HG02885 (cell line): Measurements from ENCODE around the gene PIGS.

Experiments
- ATAC-seq: cut with Tn5 transposase; IDR thresholded peaks from one replicate; pipeline ENCODE4 v1.9.1; 2021; ENCODE audit warnings: mild to moderate bottlenecking; ENCODE audit not compliant: unreplicated experiment, poor library complexity

Gene PIGS

GRCh38 chr17:28514561-28515002, 56.7 kb downstream of the PIGS start:
- no peak for ATAC-seq

DNA sequence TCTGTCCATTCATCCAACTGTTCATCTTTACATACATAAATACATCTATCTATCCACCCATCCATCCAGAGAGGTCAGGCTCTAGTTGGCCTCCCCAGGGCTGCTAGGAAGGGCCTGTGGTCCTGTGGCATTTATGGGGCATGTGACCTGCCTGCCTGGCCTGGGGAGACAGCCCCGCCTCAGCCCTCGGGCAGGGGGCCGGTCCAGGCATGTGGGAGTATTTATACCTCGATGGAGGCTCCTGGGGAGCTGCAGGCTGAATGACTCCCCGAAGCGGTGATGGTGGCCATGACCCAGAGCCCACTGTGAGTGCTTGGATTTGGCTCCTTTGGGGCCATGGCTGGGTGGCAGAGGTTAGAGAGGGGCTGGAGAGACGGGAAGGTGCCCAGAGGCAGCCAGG, 57.8 kb downstream of the PIGS start:
- no peak for ATAC-seq

GRCh38 chr17:28511858-28512461, 59.4 kb downstream of the PIGS start:
- ATAC-seq: no peak

DNA sequence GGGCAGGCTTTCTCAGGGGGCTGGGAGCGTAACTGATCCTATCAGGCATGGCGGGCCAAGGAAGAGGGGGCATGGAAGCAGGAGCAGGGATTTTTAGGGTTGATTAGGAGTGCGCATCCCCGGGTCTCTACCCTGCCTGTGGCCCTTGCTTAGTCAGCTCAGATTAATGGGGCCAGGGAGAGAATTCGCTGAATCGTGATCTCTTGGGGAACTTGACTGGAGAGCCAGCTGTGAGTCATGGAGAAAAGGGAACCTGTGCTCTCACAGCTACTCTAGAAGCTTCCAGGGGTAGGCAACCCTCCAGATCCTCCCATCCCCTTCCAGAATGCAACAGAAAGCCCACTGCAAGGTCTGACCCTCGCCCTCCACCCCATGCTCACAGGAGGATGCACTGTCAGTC, 61.5 kb downstream of the PIGS start:
- no peak for ATAC-seq

GRCh38 chr17:28508211-28508724, 63.1 kb downstream of the PIGS start:
- ATAC-seq: no peak

DNA sequence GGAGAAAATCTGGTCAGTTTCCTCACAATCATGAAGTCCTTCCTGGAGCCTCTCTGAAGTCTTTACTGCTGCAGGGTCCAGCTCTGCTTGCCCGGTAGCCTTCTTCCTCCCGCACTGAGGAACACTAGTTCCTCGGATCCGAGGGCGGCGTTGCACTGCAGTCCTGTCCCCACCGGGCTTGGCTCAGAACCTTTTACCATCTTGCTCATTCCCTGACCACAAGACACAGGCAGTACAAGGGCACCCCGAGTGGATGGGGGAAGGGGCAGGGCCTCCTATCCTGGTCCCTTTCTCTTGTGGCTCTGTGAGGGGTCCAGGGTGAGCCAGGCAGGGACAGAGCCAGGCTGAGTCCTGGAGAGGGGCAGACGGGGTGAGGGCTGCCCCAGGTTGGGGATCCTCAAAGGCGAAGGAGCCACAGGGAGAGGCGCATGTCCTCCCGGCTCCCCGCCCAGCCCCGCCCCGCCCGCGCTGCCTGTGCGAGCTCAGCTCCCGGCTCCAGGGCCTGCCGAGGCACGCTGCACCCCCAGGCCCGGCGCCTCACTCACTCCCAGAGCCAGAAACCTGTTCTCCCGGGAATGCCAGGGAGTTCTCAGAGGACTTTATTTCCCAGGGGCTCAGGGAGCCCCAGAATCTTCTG, 63.6 kb downstream of the PIGS start:
- no peak for ATAC-seq

DNA sequence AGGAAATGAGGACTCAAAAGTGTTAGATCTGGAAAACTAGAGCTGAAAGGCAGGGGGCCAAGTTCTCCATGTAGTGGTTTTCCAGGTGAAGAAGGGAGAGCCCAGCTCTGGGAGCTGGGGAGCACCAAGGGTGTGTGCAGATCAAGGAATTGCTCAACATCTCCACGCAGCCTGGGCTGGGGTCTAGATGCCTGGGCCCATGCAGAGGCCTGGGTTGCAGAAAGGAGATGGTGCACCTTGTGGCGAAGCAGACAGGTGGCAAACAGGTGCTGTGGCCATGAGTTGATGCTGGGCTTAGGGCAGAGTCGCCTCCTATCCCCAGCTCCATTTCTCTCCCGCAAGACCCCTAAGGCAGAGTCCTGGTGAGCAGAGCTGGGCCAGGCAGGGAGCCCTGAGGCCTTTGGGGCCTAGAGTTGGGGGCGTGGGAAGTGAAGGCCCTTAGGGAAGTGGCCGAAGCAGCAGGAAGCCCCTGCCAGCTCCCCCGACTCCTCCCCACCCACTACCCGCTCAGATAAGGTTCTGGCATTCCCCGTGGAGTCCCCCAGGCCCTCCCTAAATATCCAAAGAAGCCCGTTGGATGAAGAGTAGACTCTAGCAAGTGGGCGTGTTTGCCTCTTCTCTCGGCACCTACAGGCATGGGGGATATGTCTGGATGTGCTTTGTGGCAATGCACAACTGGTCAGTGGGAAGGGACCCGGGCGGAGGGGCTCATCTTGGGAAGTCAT, 64.4 kb downstream of the PIGS start:
- ATAC-seq: no peak

DNA sequence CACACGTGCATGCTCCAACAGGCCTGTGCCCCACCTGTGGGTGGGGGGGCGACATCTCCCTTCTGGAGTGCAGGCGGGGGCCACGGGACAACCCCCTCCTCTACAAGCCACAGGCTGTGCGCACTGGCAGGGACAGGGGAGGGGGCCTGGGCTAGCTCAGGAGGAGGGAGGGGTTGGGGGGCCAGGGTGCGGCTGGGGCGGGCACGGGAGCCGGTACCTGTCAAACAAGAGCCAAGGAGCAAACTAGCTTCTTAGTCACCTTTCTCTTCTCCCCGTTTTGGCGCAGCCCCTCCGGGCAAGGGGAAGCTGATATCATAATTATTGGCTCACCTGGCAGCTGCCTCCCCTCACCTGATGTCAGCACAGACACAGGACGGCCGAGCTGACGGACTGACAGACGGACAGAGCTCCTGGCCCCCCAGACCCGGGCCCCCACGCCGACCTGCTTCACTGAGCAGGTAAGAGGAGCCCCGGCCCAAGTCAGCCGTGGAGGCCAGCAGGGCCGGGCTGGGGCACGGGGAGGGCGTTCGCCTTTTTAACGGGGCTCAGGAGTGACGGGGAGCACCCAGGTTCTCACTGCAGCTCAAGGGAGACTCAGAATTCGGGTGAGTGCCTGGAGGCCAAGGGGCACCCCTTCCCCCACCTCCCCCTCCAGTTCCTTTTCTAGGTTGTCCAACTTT, 65.2 kb downstream of the PIGS start, which contains the start of gene FOXN1:
Gene FOXN1, plus strand, starts transcription at position 363 of the 680 bp plus-strand sequence. CDS start 17,622 bp downstream, outside the sequence.
- ATAC-seq: no peak

GRCh38 chr17:28503420-28503819, 67.9 kb downstream of the PIGS start:
- no peak for ATAC-seq
